ENCODE measurements around the gene SRC. TPM values are rescaled to one million over a fixed set of nuclear protein-coding genes. Genes with fewer than 3 reads are reported as not detected.

Gene SRC
- total RNA-seq, 1 experiment from 2014 or later: 42.3 TPM

- no peak overlapping the region for H3K9ac ChIP-seq (ENCODE audit: low read length)
- POLR2A ChIA-PET: no interaction called here
- H2AFZ ChIP-seq (ENCODE audit: low read depth, low read length, poor library complexity, severe bottlenecking): no peak overlapping the region
- H3K4me1 ChIP-seq (ENCODE audit: control insufficient read depth in 1 of 2, insufficient read depth in 2 of 2, low read length in 2 of 2): peaks cover 3 to 7% of the 10 kb centered on the region in 2 experiments; a peak in 3 of 4 replicates
- no peak for ATAC-seq
- CTCF ChIA-PET: no interaction called here
- no peaks in the 10 kb centered on the region for H3K79me2 ChIP-seq (ENCODE audit: insufficient read depth, low read length)
- no peaks in the 10 kb centered on the region for H4K20me1 ChIP-seq (ENCODE audit: insufficient read depth)
- DNase-seq (ENCODE audit: low read depth, low spot score): no peak
- no peak overlapping the region for H3K4me2 ChIP-seq (ENCODE audit: low read length)
- RAD21 ChIA-PET (ENCODE audit: low non-redundant PET in 1 of 2, low total read pairs in 2 of 2, uncharacterized antibody in 2 of 2, unreplicated experiment in 2 of 2): no interaction called here
- H3K9me2 ChIP-seq (ENCODE audit: insufficient read depth): no peaks in the 10 kb centered on the region
- no TSS peak for BruUV-seq (replicated peaks)
- intact Hi-C loops (cut with micrococcal nuclease): no loop called here
- TF ChIP-seq, protein P1, sequence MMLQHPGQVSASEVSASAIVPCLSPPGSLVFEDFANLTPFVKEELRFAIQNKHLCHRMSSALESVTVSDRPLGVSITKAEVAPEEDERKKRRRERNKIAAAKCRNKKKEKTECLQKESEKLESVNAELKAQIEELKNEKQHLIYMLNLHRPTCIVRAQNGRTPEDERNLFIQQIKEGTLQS (IDR thresholded peaks at IDR 0.05): no peak
- TF ChIP-seq POLR2AphosphoS5 (IDR thresholded peaks at IDR 0.05; ENCODE audit: low read depth, low read length) (no peak), EGR1 (IDR thresholded peaks at IDR 0.05; ENCODE audit: low read depth) (no peak), TCF7L2 (IDR thresholded peaks at IDR 0.05; ENCODE audit: borderline replicate concordance, extremely low read depth, insufficient read depth, insufficient read length) (no peak), FOSL1 (IDR thresholded peaks at IDR 0.05; ENCODE audit: low read depth) (no peak), CTCF (IDR thresholded peaks at IDR 0.05 in 2 of 3, conservative IDR thresholded peaks at IDR 0.05 in 1 of 3; ENCODE audit: borderline replicate concordance in 1 of 3, insufficient read depth in 1 of 3, low read depth in 2 of 3, low read length in 2 of 3) (no peak), SRF (IDR thresholded peaks at IDR 0.05; ENCODE audit: low read depth) (no peak), CEBPB (IDR thresholded peaks at IDR 0.05; ENCODE audit: low read depth) (no peak), SIN3A (IDR thresholded peaks at IDR 0.05; ENCODE audit: low read depth) (no peak), EZH2phosphoT487 (IDR thresholded peaks at IDR 0.05; ENCODE audit: borderline replicate concordance) (no peak), POLR2A (IDR thresholded peaks at IDR 0.05; ENCODE audit: borderline replicate concordance, extremely low read depth, insufficient read depth, insufficient read length) (no peak), SP1 (IDR thresholded peaks at IDR 0.05; ENCODE audit: low read depth) (no peak), RAD21 (IDR thresholded peaks at IDR 0.05; ENCODE audit: low read depth) (no peak), YY1 (IDR thresholded peaks at IDR 0.05; ENCODE audit: extremely low read depth, insufficient replicate concordance, low read depth, low read length) (no peak)
- TF ChIP-seq, protein P2, sequence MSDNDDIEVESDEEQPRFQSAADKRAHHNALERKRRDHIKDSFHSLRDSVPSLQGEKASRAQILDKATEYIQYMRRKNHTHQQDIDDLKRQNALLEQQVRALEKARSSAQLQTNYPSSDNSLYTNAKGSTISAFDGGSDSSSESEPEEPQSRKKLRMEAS (IDR thresholded peaks at IDR 0.05): no peak
- no peaks in the 10 kb centered on the region for H3K9me3 ChIP-seq (ENCODE audit: control insufficient read depth in 1 of 2, insufficient read depth in 1 of 2, low read depth in 1 of 2, low read length in 2 of 2)
- no peak overlapping the region for H3K4me3 ChIP-seq (replicated peaks in 1 of 2; ENCODE audit: low read depth in 1 of 2, low read length in 2 of 2)
- H3K27me3 ChIP-seq (ENCODE audit: insufficient read depth, low read length): no peaks in the 10 kb centered on the region
- peaks cover 4 to 15% of the 10 kb centered on the region in 2 experiments; a peak in 3 of 4 replicates for H3K36me3 ChIP-seq (ENCODE audit: control insufficient read depth in 1 of 2, insufficient read depth in 2 of 2, low read length in 2 of 2)
- no peak overlapping the region for H3K27ac ChIP-seq (ENCODE audit: low read depth, low read length)
Measured at GRCh38 chr20:37401282-37401929, 55.5 kb downstream of the SRC start.

Data from HCT116 (cell line).